H7 (cell line): ENCODE results near the gene NACC1. TPM values are rescaled to one million over a fixed set of nuclear protein-coding genes. Genes with fewer than 3 reads are reported as not detected.

Experiments used
- DNase-seq: peaks from one replicate; pipeline ENCODE4 v3.0.0; 2012
- H3K27me3 ChIP-seq: 2 replicates; pipeline ENCODE4 v1.6.0; 2011; ENCODE audit warnings: mild to moderate bottlenecking, low read length; ENCODE audit not compliant: control insufficient read depth, insufficient read depth
- H3K36me3 ChIP-seq: replicated peaks from 2 replicates; pipeline ENCODE4 v1.5.1; 2011; ENCODE audit warnings: low read length; ENCODE audit not compliant: control insufficient read depth, insufficient read depth
- H3K4me3 ChIP-seq: 2 replicates; pipeline ENCODE4 v1.5.1; 2011; ENCODE audit warnings: low read depth, mild to moderate bottlenecking, control low read depth, low read length, moderate library complexity; ENCODE audit not compliant: insufficient read depth
- total RNA-seq: library from RNA; depleted of rRNA; stranded (reverse); fragments of >200 nt; shearing (Covaris generic); gene quantifications from 2 replicates; pipeline ENCODE4 v1.2.3, GENCODE V29; 2014

Gene NACC1
- total RNA-seq, 1 experiment from 2014 or later: 254 TPM

DNA sequence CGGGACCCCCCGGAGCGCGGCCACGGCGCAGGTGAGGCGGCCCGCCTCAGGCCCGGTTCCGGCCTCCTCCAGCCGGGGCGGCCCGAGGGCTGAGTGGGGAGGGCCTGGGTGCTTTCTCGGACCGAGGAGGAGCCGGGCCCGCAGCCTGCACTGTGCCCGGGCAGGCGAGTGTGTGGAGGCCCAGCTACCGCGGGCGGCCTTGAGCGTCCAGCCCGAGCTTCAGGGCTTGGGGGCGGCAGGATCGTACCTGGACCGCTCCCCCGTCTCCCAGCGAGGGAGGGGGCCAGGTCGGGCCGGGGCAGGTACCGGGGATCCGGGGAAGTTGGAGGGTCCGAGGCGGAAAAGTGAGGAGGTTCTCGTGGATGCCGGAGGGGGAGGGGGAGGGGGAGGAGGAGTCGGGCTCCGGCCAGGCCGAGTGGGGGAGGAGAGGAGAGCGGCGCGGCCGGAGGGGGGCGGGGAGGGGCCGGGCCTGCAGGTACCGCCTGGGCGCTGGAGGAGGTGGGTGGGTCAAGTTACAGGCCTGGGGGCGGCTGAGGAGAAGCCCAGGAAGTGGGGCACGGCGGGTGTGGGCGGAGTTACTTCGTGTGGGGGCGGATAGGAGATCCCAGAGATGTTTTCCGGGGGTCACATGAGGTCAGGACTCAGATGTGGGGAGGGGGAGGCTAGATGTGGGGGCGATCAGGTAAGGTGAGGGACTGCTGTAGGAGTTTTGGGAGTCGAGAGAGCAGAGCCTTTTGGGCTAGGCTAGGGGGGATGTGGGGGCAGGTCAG lies 545 bp downstream of the NACC1 start:
- DNase-seq: peak; percentile 99
- no peaks in the 10 kb centered on the region for H3K27me3 ChIP-seq

GRCh38 chr19:13119627-13120026 lies 1.6 kb downstream of the NACC1 start:
- no peak for DNase-seq
- H3K27me3 ChIP-seq: no peaks in the 10 kb centered on the region
- peaks cover 17% of the 10 kb centered on the region for H3K36me3 ChIP-seq
- peak overlapping the region; percentile 94; the same call in 1 of the 2 replicates for H3K4me3 ChIP-seq

More for the DNA sequence above, 545 bp downstream of the NACC1 start:
- Histone ChIP-seq H3K4me3 (peak overlapping the region; percentile 94), H3K36me3 (peaks cover 14% of the 10 kb centered on the region)

GRCh38 chr19:13120031-13120430 lies 2.0 kb downstream of the NACC1 start:
- Histone ChIP-seq H3K4me3 (no peak overlapping the region), H3K27me3 (no peaks in the 10 kb centered on the region), H3K36me3 (peaks cover 14% of the 10 kb centered on the region)
- no peak for DNase-seq

DNA sequence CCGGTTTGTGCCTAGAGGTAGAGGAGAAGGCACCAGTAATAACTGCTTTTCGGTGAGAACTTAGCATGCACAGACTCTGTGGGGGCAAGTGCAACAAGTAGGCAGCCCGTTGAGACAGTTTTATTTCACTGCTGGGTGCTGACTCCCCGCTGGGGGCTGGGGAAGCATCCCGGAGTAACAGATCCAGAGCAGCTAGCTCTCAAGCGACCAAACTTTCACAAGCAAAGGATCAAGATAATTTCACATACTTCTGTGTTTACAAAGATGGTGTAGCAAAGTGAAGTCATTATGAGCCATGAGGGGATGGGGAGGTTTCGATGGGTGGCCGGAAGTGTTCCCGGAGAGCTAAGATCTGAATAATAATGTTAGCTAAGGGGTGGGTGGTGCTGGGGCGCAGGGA lies 2.8 kb downstream of the NACC1 start:
- Histone ChIP-seq H3K36me3 (peaks cover 13% of the 10 kb centered on the region), H3K27me3 (no peaks in the 10 kb centered on the region), H3K4me3 (no peak overlapping the region)
- no peak for DNase-seq

DNA sequence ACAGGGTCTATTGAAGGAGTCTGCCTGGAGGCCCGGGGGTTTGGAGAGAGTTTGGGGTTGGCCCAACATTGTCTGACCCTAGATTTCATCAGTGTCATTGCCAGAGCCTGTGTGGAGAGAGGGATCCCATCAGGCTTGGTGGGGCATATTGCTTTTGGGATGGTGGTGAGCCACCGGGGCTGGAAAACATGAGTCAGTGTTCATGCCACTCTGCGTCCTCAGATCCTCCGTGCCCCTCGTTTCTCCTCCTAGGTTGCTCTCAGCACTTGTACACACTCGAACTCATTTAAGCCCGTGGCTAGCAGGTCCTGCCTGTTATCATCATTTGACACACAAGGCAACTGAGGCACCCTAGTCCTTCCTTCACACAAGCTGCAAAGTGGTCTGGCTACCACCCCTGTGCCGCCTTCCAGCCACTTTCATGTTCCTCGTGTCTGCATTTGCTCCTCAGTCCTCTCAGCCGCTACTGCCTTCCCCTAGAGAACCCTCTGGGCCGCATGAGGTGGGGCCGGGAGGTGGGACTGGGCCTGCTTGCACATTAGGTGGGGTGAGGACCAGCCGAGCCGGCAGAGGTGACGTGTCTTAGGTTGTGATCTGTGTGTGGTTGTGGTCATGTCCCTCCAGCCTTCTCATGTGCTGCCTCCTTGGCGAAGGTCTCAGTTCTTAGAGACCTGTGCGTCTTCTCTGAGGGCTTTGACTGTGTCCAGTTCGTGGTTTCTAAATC lies 3.6 kb downstream of the NACC1 start:
- H3K4me3 ChIP-seq: no peak overlapping the region
- DNase-seq: no peak
- H3K36me3 ChIP-seq: peaks cover 15% of the 10 kb centered on the region
- H3K27me3 ChIP-seq: no peaks in the 10 kb centered on the region

DNA sequence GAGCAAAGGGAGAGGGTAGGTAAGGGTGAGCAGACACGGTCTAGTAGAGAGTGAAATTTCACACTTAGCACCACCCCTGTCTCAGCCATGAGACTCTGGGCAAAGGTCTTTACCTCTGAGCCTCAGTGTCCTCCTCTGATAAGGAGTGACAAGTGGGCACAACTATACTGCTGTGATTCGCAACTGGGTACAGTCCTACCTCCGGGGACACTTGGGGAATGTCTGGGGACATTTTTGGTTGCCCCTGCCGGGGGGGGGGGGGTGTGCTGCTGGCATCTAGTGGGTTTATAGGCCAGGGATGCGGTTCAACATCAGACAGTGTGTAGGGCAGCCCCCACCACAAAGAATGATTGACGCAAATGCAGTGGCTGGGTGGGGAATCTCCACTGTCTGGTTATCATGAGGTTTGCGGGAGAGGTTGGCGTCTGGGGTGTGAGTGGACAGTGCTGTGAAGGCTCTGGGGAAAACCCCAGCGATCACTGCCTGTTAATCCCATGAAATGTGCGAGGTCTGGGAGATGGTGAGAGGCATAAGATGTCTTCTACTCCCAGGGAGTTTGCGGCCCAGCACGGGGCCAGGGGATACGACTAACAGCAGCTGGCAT lies 4.3 kb downstream of the NACC1 start:
- Histone ChIP-seq H3K4me3 (no peak overlapping the region), H3K36me3 (peaks cover 15% of the 10 kb centered on the region), H3K27me3 (no peaks in the 10 kb centered on the region)
- no peak for DNase-seq

- Histone ChIP-seq H3K36me3 (peaks cover 15% of the 10 kb centered on the region), H3K27me3 (no peaks in the 10 kb centered on the region), H3K4me3 (no peak overlapping the region)
- no peak for DNase-seq
Measured at GRCh38 chr19:13122980-13123957, 5.2 kb downstream of the NACC1 start.

- no peak for DNase-seq
- Histone ChIP-seq H3K27me3 (no peaks in the 10 kb centered on the region), H3K4me3 (no peak overlapping the region), H3K36me3 (peaks cover 6% of the 10 kb centered on the region)
Measured at GRCh38 chr19:13127051-13127450, 9.0 kb downstream of the NACC1 start.

DNA sequence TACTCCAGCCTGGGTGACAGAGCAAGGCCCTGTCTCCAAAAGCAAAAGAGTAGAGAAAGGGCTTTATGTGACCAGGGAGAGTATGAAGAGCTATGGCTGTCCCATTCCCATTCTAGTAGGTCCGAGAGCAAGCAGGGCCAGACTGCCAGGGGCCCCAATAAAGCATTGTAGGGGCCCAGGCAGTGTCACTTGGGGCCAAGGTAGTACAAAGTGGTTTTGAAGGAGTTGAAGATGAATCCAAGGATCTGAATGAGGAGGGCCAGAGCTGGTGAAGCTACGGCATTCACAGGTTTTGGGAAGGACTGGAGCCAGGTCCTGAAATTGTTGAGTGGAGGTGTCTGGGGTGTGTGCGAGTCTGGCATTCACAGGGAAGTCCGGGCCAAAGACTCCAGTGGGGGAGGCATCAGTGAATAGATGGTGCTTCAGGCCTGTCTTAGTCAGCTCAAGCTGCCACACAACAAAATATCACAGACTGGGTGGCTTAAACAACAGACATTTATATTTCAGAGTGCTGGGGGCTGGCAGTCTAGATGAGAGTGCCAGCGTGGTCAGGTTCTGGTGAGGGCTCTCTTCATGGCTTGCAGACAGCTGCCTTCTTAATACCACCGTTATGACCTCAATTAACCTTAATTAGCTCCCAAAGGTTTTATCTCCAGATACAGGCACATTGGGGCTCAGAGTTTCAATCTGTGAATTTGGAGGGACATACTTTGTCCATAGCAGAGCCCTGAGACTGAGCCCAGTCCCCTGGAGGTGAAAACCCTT lies 9.9 kb downstream of the NACC1 start:
- Histone ChIP-seq H3K36me3 (peaks cover 4% of the 10 kb centered on the region), H3K27me3 (no peaks in the 10 kb centered on the region), H3K4me3 (no peak overlapping the region)
- DNase-seq: no peak

- DNase-seq: no peak
- H3K27me3 ChIP-seq: no peaks in the 10 kb centered on the region
- peaks cover 4% of the 10 kb centered on the region for H3K36me3 ChIP-seq
Measured at GRCh38 chr19:13128583-13128982, 10.5 kb downstream of the NACC1 start.

DNA sequence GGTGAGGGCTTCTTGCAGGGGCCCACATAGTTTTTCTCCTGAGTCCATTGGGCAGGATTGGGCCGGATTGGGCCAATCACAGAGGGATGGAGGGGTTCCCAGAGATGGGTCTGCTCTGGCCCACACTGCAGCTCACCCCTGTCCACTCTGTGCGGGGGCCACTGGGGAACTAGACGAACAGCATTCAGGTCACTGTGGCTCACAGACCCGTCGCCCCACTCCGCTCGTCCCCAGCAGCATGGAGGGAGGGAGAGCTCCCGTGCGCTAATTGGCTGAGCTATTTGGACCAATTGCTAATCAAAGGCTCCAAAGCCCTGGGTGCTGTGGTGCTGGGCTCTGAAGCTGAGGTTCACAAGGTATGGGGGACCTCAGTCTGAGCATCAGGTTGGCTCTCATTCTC lies 11.3 kb downstream of the NACC1 start:
- H3K27me3 ChIP-seq: no peaks in the 10 kb centered on the region
- H3K4me3 ChIP-seq: no peak overlapping the region
- DNase-seq: no peak
- peaks cover 3% of the 10 kb centered on the region for H3K36me3 ChIP-seq

More at GRCh38 chr19:13128583-13128982, 10.5 kb downstream of the NACC1 start:
- no peak overlapping the region for H3K4me3 ChIP-seq

GRCh38 chr19:13130886-13131490 lies 12.9 kb downstream of the NACC1 start:
- Histone ChIP-seq H3K27me3 (no peaks in the 10 kb centered on the region), H3K36me3 (peaks cover 10% of the 10 kb centered on the region), H3K4me3 (no peak overlapping the region)
- DNase-seq: no peak

DNA sequence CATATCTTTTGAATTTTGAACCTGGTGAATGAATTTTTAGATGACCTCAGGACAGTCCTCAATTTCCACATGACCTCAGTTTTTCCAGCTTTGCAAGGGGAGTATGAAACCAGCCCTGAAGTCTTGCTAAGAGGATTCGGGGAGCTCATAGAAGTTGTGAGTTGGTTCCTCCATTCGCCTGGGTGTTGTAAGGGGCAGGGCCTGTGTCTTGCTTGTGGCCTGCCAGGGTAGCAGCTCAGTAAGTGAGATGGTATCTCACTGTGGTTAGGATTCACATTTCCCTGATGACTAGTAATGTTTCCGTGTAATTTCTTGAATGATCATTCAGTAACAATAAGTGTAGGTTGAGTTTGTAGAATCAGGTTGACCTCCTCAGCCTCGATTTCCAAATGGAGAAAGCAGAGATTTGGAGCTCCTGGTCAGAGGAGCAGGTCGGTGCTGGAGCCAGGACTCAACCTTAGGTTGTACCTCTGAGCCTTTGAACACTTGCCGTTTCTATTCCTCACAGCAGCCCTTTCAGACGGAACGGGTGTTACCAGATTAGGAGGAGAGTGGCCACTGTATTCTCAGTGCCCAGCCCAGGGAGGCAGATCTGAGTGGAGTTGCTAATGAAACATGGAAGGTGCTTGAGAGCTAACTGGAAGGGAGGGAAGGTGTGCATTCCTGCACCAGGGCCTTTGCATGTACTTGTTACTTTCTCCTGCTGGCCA lies 14.6 kb downstream of the NACC1 start:
- no peak for DNase-seq
- Histone ChIP-seq H3K4me3 (no peak overlapping the region), H3K36me3 (peaks cover 19% of the 10 kb centered on the region), H3K27me3 (no peaks in the 10 kb centered on the region)
